Heart right ventricle (tissue), 16 donors: ENCODE data around the gene FDPS. TPM values are rescaled to one million over a fixed set of nuclear protein-coding genes. Genes with fewer than 3 reads are reported as not detected.

Experiments used
- ATAC-seq, 8 donors: fragments of 200-7000 bp; cut with Tn5 transposase; one replicate each; pipeline ENCODE4 v1.9.1; 2020; ENCODE audit warnings: mild to moderate bottlenecking in 8 of 8, moderate library complexity in 8 of 8, moderate number of reproducible peaks in 1 of 8
- DNase-seq, 2 donors: peaks; one replicate each; pipeline ENCODE4 v3.0.0-alpha.2; 2020
- H3K27ac ChIP-seq, 10 donors: fragments of 200-600 bp; sonication (generic) in 2 of 10; one replicate each; pipeline versions ENCODE4 v1.5.0 to v1.8.0; 2020 to 2022; ENCODE audit warnings: mild to moderate bottlenecking in 3 of 10
- H3K27me3 ChIP-seq, 7 donors: fragments of 200-600 bp; one replicate each; pipeline ENCODE4 v1.8.0; 2021 to 2022; ENCODE audit warnings: mild to moderate bottlenecking in 2 of 7
- H3K36me3 ChIP-seq, 9 donors: fragments of 200-600 bp; sonication (generic) in 1 of 9; one replicate each; pipeline versions ENCODE4 v1.5.0 to v1.8.0; 2020 to 2022; ENCODE audit warnings: mild to moderate bottlenecking in 2 of 9
- H3K4me1 ChIP-seq, 9 donors: fragments of 200-600 bp; sonication (generic) in 1 of 9; one replicate each; pipeline versions ENCODE4 v1.5.0 to v1.8.0; 2020 to 2022; ENCODE audit warnings: mild to moderate bottlenecking in 4 of 9
- H3K4me3 ChIP-seq, 10 donors: fragments of 200-600 bp; sonication (generic) in 2 of 10; one replicate each; pipeline versions ENCODE4 v1.5.0 to v1.8.0; 2020 to 2022; ENCODE audit warnings: mild to moderate bottlenecking in 7 of 10, moderate library complexity in 2 of 10
- H3K9me3 ChIP-seq, 11 donors: fragments of 200-600 bp in 10 of 11; sonication (generic) in 2 of 11; one replicate each; pipeline versions ENCODE4 v1.5.0 to v1.8.0; 2013 to 2022; ENCODE audit warnings: mild to moderate bottlenecking in 2 of 11, control low read depth in 1 of 11, moderate library complexity in 1 of 11
- WGBS, 2 donors: extraction: QIAGEN DNeasy Blood & Tissue Kit; methylation state at CpG; one replicate each; pipeline ENCODE4 v1.1.7; 2013; ENCODE audit warnings: inconsistent platforms in 1 of 2; 5-methylcytosine and 5-hydroxymethylcytosine counted together
- intact Hi-C, 10 donors: fragments of 100-400 bp; cut with DNase I; formaldehyde crosslinking; loops; one replicate each; pipeline versions ENCODE4 v1.11.1 to v1.14.2; 2022
- polyA plus RNA-seq, 2 donors: library from polyadenylated mRNA; stranded (reverse); fragments of 200-250 nt; gene quantifications; one replicate each; pipeline ENCODE4 v1.2.3, GENCODE V29; 2013
- total RNA-seq, 10 donors: library from RNA; stranded (reverse); fragmentation: NEBNext Ultra II Directional in 3 of 10; extraction: Animal tissue kit (Norgen Biotek cat#: 25700) in 3 of 10; gene quantifications; one replicate each; pipeline versions ENCODE4 v1.2.1 to v1.2.4, GENCODE V29; 2021 to 2023
- TF ChIP-seq, protein P1 (sequence below), 9 donors: fragments of 200-600 bp; sonication (generic) in 2 of 9; IDR thresholded peaks; one replicate each; pipeline versions ENCODE4 v1.5.0 to v1.8.0; 2021 to 2022; ENCODE audit warnings: antibody characterized with exemption in 9 of 9, mild to moderate bottlenecking in 5 of 9, moderate library complexity in 1 of 9
- donor health status: Arrhythmogenic right ventricular cardiomyopathy.
- donor health status: ischemic (EF 13 %, LVEDD 7.1; RV severe dilation, severe dysfunction).
- donor health status: healthy with polysubstance abuse.
- donor health status: DM: no; HTN: yes; CAD: no.
- donor health status: DM: no; HTN: no; CAD: no.
- donor health status: ischemic (EF 25% LVEDD 6.9; RV normal size, moderate dysfunction).
- donor health status: ischemic (EF 25% LVEDD 5.7; RV mildly dilated, moderate dysfunction).
- donor health status: healthy.
- donor health status: DM: yes; HTN: yes; CAD: no.
- donor health status: Ischemic cardiomyopathy.
- donor health status: ischemic (EF 35%, LVEDD 5.7; RV mildly dilated, moderate dysfunction).
- donor health status: nonischemic (EF 11% LVEDD 7.7; RV severe dilation, severe dysfunction).
- donor health status: DM: yes; HTN: yes; CAD: no.
- donor health status: PGD.
- donor health status: ischemic (EF 29% LVEDD 5.4; RV normal size, mild dysfunction).
- donor health status: nonischemic (EF 23%, LVEDD 6.1; RV moderate dilation, normal function).

FDPS gene
- total and polyA plus RNA-seq, 12 donors, result 63.1 to 113 (median 78.1) TPM

DNA sequence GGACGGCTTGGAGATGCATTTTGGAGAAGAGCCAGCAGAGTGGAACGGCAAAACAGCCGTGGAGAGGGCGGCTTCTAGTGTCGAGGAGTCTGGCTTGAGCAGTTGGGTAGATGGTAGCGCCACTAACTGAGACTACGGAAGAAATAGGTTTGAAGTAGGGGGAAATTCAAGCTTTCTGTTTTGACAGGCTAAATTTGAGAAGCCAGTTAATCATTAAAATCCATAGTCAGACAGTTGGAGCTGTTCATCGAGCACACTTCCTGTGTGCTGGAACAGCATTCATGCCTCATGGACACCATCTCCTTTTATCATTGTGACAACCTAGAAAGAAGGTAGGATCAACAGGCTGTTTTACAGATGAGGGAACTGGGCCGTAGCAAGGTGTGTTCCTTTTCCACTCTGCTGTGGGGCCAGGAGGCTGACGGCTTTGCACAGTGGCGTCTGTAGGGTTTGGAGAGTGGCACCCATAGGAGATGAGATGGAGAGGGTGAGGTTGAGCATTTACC, 4.1 kb upstream of the FDPS start:
- Histone ChIP-seq H3K9me3 (no peaks in the 10 kb centered on the region), H3K4me1 (peaks cover 0 to 15% (median 14%) of the 10 kb centered on the region in 9 donors), H3K27ac (no peak overlapping the region), H3K27me3 (peaks cover 0 to 4% (median 0%) of the 10 kb centered on the region in 7 donors), H3K36me3 (no peaks in the 10 kb centered on the region), H3K4me3 (no peak overlapping the region)
- intact Hi-C loops, result loop anchor here in 1 of 10 donors (5.0 kb wide), 1 partner anchor 32 kb away; the partner anchor contains the start of gene CLK2
- WGBS, 2 donors, result 79 to 88% methylated on average over 11 of the region's 11 CpGs
- no peak for DNase-seq
- TF ChIP-seq, protein P1, sequence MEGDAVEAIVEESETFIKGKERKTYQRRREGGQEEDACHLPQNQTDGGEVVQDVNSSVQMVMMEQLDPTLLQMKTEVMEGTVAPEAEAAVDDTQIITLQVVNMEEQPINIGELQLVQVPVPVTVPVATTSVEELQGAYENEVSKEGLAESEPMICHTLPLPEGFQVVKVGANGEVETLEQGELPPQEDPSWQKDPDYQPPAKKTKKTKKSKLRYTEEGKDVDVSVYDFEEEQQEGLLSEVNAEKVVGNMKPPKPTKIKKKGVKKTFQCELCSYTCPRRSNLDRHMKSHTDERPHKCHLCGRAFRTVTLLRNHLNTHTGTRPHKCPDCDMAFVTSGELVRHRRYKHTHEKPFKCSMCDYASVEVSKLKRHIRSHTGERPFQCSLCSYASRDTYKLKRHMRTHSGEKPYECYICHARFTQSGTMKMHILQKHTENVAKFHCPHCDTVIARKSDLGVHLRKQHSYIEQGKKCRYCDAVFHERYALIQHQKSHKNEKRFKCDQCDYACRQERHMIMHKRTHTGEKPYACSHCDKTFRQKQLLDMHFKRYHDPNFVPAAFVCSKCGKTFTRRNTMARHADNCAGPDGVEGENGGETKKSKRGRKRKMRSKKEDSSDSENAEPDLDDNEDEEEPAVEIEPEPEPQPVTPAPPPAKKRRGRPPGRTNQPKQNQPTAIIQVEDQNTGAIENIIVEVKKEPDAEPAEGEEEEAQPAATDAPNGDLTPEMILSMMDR (IDR thresholded peaks at IDR 0.05), result no peak
- no peak for ATAC-seq

DNA sequence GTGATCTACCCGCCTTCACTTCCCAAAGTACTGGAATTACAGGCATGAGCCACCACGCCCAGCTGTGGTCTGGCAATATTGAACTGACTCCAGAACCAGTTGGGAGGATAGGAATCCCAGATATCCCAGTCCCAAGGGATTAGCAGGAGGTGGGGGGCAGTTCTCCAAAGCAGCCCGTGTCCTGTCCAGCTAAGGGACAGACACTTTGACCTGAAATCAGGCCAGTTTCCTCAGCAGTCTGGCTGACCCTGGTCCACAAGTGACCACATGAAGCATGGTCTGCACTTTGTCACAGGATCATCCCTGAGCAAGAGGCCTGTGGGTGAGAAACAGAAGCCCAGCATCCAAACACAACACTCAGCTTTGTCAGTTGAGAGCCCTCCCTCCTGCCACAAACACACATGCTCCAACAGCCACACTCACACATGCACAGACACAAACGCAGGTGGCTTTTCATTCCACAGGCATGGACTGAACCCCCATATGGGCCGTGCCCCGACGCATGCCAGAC, 2.7 kb upstream of the FDPS start:
- no peaks in the 10 kb centered on the region for H3K9me3 ChIP-seq
- TF ChIP-seq, protein P1 (IDR thresholded peaks at IDR 0.05), result no peak
- no peak overlapping the region for H3K4me3 ChIP-seq
- 68 to 72% methylated on average over 7 of the region's 7 CpGs for whole genome bisulfite sequencing, 2 donors
- DNase-seq, result no peak
- intact Hi-C loops, result loop anchor here in 1 of 10 donors (5.0 kb wide), 1 partner anchor 34 kb away; the partner anchor contains the start of gene CLK2
- no peak overlapping the region for H3K27ac ChIP-seq
- ATAC-seq, result no peak
- peaks cover 0 to 10% (median 0%) of the 10 kb centered on the region in 9 donors for H3K36me3 ChIP-seq
- H3K4me1 ChIP-seq, result peaks cover 0 to 28% (median 27%) of the 10 kb centered on the region in 9 donors
- no peaks in the 10 kb centered on the region for H3K27me3 ChIP-seq

DNA sequence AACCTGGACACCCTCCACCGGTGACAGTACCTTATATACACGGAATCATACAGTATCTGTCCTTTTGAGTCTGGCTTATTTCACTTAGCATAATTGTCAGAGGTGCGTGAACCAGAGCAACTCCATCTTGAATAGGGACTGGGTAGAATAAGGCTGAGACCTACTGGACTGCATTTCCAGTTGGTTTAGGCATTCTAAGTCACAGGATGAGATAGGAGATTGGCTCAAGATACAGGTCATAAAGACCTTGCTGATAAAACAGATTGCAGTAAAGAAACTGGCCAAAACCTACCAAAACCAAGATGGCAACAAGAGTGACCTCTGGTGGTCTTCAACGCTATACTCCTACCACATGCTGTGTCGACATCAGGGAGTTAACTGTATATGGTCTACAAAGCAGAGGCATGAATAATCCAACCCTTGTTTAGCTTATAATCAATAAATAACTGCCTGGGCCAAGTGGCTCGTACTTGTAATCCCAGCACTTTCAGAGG, 1.4 kb upstream of the FDPS start:
- intact Hi-C loops, result loop anchor here in 1 of 10 donors (5.0 kb wide), 1 partner anchor 35 kb away; the partner anchor contains the start of gene CLK2
- ATAC-seq, result no peak

GRCh38 chr1:155309423-155310021, 856 bp downstream of the FDPS start:
- Histone ChIP-seq H3K4me3 (peak overlapping the region; percentile 53 to 99 (median 81)), H3K9me3 (no peaks in the 10 kb centered on the region), H3K36me3 (peaks cover 0 to 46% (median 0%) of the 10 kb centered on the region in 9 donors), H3K27ac (peak overlapping the region; percentile 74 to 97 (median 92)), H3K27me3 (no peaks in the 10 kb centered on the region), H3K4me1 (peaks cover 0 to 40% (median 36%) of the 10 kb centered on the region in 9 donors)
- 10 to 16% methylated on average over 11 of the region's 11 CpGs for WGBS, 2 donors
- peak; percentile 3 to 56 (median 30) for ATAC-seq
- intact Hi-C loops, result loop anchor here in 5 of 10 donors (1.0 to 5.0 kb wide), 4 partner anchors 32 to 37 kb away; partner anchors contain the start of genes CLK2 (in 3 of the 5) and HCN3 (in 2 of the 5)
- TF ChIP-seq, protein P1 (IDR thresholded peaks at IDR 0.05), result no peak
- peak; percentile 29 to 52 for DNase-seq

More for the DNA sequence above, 1.4 kb upstream of the FDPS start:
- H3K4me3 ChIP-seq, result no peak overlapping the region
- TF ChIP-seq, protein P1 (IDR thresholded peaks at IDR 0.05), result peak in 8 of 9 donors; percentile 12 to 59 (median 46)
- DNase-seq, result no peak
- no peaks in the 10 kb centered on the region for H3K9me3 ChIP-seq
- H3K36me3 ChIP-seq, result peaks cover 0 to 24% (median 0%) of the 10 kb centered on the region in 9 donors
- H3K27me3 ChIP-seq, result no peaks in the 10 kb centered on the region
- peaks cover 0 to 40% (median 36%) of the 10 kb centered on the region in 9 donors for H3K4me1 ChIP-seq
- H3K27ac ChIP-seq, result peak overlapping the region in 2 of 10 donors; percentile 91
- WGBS, 2 donors, result 43 to 54% methylated on average over 6 of the region's 6 CpGs
